Stimulated activated CD4-positive, alpha-beta T cell treated with anti-CD3 and anti-CD28 coated beads, Interleukin-15, amount 100 ng/mL, for 1 hour (primary cell): ENCODE measurements around the gene UBAP2L.

ENCODE experiments used
- DNase-seq, 2 donors: peaks; one replicate each; pipeline ENCODE4 v3.0.0-alpha.2; 2020; ENCODE audit warnings: low read depth in 1 of 2, low spot score in 1 of 2

Gene UBAP2L

DNA sequence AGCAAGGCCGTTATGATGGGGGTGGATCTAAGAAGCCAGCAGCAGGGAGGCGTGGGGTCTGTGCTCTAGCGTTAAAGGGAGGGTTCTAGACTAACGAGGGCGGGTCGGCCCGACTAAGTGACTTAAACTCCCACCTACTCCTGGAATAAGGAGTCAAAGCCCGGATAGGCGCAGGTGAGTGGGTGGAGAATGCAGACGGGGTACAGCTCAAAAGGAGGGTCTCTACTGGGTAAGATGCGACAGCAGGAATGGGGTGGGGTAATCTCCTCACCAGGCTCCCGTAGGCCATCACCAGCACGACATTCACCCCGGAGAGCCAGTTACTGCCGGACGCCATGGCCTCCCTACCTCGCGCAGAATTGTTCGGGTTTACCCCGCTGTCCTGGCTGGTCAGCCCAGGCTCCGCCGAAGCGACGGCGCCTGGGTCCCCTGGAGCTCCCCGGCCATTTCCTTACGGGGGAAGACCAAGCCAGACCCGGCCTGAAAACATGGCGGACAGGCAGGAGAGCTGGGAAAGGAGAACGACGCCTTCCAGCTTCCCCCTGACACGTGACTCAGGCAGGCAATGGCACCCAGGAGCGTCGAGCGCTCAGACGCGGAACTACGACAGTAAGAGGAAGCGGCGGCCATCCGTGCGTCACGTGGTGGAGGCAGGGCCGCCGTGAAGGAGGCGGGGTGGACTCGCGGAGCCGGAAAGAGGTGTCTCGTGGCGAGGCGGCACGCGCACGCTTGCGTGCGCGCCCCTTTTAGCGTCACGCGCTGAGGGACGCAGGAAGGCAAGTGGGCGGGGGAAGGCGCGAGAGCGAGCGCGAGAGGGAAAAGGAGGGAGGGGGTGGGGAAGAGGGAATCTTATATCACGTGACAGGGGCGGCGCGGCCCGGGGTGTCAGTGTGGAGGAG is at the start of gene UBAP2L:
Gene UBAP2L (plus strand): TSS at position 885 of the 899 bp plus-strand sequence. CDS start 4,169 bp downstream, outside the sequence.
- DNase-seq, result peak; percentile 96

DNA sequence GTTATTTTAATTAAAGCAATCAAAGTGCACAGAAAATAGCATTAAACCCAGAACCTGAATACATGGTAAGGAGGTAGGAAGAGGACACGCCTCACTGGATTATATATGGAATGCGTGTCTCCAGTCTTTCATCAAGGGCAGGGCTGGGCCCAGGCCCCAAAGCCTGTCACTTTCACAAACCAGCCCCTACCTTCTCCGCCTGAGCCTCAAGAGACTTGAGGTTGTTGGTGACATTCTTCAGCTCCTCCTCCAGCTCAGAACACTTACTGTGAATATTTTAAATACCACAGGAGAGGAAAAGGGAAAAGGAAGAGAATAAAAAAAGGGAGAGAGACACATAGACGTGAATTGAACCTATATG is 49.6 kb upstream of the UBAP2L start:
- no peak for DNase-seq

DNA sequence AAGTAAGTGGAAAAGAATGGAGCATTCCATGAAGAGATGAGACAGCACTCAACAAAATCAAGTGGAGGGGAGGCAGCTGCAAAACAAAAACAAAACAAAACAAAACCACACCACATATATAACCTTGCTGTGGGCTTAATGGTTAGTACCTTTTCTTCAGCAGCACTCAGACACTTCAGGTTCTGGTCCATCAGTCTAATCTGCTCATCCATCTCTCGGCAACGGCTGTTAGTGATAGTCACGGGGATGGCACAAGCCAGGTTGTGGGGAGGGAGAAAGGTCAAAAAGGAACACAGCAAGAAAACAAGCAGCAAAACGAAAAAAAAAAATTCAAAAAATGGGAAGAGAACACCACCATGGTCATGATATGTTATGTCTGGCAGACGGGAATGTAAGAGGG is 48.9 kb upstream of the UBAP2L start:
- DNase-seq, result no peak

DNA sequence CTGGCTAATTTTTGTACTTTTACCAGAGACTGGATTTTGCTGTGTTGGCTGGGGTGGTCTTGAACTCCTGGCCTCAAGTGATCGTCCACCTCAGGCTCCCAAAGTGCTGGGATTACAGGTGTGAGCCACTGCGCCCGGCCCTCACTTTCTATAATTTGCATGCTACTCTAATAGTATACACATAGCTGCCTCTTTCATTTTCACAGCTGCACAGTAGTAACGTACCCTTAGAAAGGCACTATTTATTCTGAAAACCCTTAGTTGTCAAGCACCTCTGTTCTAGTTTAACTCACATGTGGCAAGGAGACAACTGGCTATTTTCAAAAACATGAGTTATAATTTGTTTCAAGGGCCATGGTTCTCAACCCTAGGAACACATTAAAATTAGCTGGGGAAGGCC is 46.1 kb upstream of the UBAP2L start:
- DNase-seq, result no peak

DNA sequence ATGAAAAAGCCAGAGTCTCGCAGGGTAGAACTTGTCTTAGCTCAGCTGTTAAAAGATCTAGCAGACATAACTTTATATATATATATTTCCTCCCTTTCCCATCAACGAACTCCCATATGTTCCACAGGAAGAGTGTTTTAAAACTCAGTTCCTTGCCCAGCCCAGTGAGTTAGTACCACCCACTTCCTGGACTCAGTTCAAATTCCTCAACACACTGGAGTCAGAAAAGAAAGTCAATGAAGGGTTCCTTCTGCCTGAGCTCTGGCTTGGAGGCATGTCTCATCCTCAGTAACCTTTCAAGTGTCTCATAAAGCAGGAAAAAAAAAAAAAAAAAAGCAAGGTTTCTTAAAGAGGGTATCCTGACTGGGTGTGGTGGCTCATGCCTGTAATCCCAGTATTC is 44.4 kb upstream of the UBAP2L start:
- DNase-seq, result no peak

DNA sequence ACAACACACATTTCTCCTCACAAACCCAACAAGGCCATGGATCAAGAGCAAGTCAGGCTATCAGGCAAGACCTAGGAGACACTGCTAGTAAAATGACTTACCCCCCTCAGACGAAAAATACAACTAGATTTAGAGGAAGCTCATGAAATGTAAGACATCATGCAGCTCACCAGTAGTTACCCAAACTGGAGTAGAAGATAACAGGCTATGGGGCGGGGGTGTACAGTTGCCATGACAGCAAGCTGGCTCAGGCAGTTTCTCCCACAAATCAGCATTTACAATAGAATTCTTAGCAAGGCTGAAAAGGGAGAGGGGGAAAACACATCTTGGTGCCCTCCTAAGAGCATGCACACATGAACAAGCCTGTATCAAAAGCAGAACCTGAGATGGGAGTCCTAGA is 42.7 kb upstream of the UBAP2L start:
- DNase-seq, result no peak

DNA sequence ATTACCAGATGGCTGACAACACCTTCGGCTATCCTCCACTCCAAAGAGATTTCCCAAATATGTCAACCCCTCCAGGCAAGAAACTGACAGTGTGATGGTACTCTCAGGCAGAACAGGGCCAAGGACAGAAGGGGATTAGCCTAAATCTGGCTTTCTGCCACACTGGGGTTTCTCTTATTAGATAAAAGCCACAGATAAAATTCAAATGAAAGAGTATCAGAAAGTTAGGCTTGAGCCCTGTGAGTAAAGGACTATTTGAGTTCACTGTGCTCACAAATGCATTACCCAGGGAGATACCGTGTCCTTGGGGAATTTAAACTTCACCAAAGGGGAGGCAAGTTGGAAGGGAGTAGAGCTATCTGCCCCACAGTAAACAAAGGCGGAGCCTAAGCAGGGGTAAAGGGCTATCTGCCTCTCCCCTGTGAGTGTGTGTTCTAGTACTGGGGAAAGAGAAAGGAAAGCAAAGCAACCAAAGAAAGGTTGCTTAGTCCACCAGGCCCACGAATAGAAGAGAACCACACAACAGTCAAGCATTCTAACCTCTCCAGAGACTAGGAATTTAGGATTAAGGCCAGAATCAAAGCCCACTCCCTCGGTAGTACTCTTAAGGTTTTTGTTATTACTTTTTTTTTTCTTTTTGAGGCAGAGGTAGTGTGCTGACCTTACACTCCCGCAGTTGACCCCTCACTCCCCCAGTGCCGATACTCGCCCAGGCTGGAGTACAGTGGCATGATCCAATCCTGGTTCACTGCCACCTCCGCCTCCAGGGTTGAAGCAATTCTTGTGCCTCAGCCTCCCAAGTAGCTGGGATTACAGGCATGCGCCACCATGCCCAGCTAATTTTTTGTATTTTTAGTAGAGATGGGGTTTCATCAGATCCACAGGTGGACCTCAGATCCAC is 41.6 kb upstream of the UBAP2L start:
- no peak for DNase-seq

GRCh38 chr1:154179946-154180687 is 40.6 kb upstream of the UBAP2L start:
- no peak for DNase-seq

DNA sequence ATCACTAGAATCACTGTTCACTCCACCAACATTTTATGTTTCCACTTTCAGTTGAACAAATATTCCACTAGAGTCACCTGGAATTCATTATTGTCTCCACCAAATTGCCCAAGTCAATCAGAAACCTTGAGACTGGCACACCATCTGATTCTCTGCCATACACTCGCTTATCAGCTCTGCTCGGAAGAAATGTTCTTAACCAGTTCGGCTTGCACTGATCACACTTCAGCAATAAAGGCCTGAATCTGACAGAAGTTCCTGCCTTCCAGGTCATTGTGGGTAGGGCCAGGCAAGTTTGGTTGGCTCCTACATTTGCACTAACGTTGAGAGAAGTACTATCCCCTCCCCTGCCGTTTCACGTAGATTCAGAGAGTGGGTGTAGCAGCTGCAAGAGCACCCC is 38.8 kb upstream of the UBAP2L start:
- DNase-seq, result no peak

- DNase-seq, result peak; percentile 24 to 50
Measured at GRCh38 chr1:154182344-154183045, 38.3 kb upstream of the UBAP2L start.

DNA sequence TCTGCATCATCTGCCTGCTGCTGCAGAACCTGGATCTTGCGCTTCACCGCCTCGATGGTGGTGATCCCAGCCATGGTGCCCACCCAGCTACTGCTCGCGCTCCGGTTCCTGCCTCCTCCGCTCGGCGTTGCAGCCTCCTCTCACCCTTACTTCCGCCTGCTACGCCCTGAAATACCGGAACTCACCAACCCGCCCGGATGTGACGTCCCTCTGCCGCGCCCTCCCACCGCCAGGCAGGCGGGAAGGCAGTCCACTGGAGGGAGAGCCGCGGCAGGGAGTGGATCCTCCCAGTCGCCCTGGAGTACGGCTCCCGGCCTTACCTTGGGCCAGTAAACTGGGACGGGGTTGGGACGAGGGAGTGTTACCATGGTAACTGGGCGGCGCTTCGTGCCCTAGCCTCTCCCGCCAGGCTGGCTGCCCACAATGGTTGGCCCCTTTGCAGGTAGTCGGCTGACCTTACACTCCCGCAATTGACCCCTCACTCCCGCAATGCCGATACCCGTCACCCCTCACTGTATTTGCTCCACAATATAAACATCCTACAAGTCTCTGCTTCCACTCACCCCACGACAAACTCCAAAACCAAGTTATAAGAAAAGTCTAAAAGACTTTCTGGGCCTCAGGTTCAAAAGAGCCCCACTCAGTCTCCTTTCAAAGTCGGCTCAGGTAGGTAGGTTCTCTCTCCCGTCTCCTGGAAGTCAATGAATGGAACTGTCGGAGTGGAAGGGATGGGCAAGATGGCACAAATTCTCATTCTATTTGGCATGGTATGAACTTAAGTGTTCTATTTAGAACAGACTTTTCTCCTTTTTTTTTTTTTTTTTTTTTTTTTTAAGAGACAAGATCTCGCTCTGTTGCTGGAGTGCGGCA is 37.5 kb upstream of the UBAP2L start:
- DNase-seq, result peak; percentile 84 to 89

DNA sequence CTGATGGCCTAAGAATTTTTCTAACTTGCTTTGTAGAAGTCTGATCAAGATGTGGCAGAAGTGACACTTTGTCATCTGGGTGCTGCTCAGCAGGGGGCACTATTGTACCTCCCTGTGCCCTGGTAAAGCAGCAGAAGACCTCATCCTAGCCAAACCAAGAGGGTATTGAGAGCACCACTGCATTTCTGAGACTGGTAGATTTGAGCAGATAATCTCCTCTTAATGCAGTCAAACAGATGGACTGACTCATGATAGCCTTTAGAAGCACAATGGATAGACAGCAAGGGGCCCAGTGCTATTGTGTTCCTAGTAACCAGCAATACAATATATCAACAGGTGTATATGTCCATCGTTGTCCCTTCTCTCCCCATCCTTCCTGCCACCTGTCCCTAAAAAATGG is 34.6 kb upstream of the UBAP2L start:
- DNase-seq, result peak; percentile 29 to 50

DNA sequence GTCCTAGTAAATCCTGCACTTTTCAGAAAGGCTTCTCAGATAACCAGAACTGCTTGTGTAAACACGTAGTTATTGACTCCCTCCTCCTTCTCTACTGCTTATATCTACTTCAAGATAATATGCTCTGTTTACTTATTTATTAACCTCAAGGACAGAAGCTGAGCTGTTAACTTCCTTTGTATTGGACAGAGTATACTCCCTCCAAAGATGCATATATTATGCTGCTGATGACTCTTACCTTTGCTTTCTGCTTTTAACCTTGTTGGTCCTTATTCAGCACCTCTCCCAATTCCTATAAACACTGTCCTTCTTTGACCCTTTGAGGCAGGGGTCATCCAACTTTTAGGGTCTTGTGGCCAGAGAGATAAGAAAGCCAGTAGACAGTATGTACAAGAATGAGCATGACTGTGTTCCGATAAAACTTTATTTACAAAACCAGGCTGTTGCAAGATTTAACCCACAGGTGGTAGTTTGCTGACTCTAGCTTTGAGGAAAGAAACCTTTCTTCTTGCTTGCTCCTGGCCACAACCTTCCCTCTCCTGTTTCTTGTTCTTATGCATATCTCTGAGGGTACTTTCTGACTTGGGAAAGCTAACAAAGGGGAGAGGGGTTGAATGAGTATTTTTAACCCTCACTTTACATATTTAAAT is 33.8 kb upstream of the UBAP2L start:
- no peak for DNase-seq

DNA sequence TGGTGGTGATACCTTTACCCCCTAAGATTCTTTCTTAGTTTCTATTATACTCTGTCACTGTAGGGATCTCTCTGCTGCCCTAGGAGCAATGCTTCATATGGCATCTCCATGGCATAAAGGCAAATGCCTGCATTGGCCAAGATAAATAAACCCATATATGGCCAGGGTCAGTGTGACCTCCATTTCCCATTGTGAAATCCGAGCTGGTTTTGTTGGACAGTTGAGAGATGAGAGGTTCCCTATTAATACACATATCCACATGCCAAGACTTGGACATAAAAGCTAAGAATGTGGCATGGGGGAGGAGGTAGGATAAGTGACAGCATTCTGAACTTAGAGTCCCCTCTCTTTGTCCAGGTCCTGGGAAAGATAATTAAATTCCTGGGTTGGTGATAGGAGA is 30.2 kb upstream of the UBAP2L start:
- DNase-seq, result no peak

- DNase-seq, result no peak
Measured at GRCh38 chr1:154191990-154192461, 28.7 kb upstream of the UBAP2L start, which contains the start of gene TPM3. TSS of gene TPM3 (minus strand) at chr1:154192100. CDS start at chr1:154192018, 82 bp downstream.

DNA sequence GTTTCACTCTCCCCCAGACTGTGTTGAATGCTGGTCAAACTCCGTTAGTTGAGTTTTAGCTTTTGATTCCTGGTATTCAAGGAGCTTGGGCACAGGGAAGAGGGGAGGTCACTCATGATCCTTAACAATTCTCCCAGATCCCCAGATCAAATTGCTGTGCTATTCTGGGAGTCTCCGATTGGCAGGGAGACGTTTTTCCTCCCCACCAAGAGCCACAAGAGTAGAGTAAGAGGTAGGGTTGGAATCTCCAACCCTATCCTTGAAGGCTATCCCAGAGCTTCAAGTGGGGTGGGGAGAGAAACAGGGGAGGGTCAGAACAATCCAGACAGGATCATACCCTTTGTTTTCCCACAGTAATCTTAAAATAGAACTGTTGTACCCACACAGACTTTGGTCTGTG is 28.3 kb upstream of the UBAP2L start:
- no peak for DNase-seq

- no peak for DNase-seq
Measured at GRCh38 chr1:154193821-154194220, 26.9 kb upstream of the UBAP2L start.

GRCh38 chr1:154198756-154199562 is 21.8 kb upstream of the UBAP2L start:
- no peak for DNase-seq
